Body of pancreas (tissue), 4 donors: ENCODE measurements around the gene CEMIP2. TPM values are rescaled to one million over a fixed set of nuclear protein-coding genes. Genes with fewer than 3 reads are reported as not detected.
"Not testable (repeated sequence)": the region's sequence is repeated elsewhere in the genome, so short reads cannot be mapped to it uniquely, and the experiment has no call there.

Experiments
- ATAC-seq: fragments of 150-250 bp; one replicate; pipeline ENCODE4 v1.9.1; 2016
- DNase-seq, 4 donors: peaks; one replicate each; pipeline ENCODE4 v3.0.0-alpha.2; 2019
- H3K27ac ChIP-seq, 4 donors: fragments of 200-600 bp; sonication (generic); 1 replicate in 3 of 4; 2 replicates in 1 of 4; pipeline versions ENCODE4 v1.5.1 to v1.6.1; 2016 to 2019; ENCODE audit warnings: mild to moderate bottlenecking in 1 of 4, mixed read lengths in 1 of 4, moderate library complexity in 1 of 4
- H3K27me3 ChIP-seq, 2 donors: fragments of 200-600 bp; sonication (generic); one replicate each; pipeline ENCODE4 v1.6.0; 2016; ENCODE audit warnings: mild to moderate bottlenecking in 1 of 2
- H3K36me3 ChIP-seq, 2 donors: fragments of 200-600 bp; sonication (generic); replicated peaks in 1 of 2; 2 replicates each; pipeline ENCODE4 v1.5.1; 2016; ENCODE audit warnings: low read depth in 2 of 2; ENCODE audit not compliant: insufficient read depth in 1 of 2
- H3K4me1 ChIP-seq: fragments of 200-600 bp; sonication (generic); one replicate; pipeline ENCODE4 v1.6.0; 2016
- H3K4me3 ChIP-seq, 2 donors: fragments of 200-600 bp; sonication (generic); 1 replicate in 1 of 2; 2 replicates in 1 of 2; pipeline ENCODE4 v1.5.1; 2016 to 2019
- H3K9me3 ChIP-seq, 3 donors: fragments of 200-600 bp; sonication (generic); 1 replicate in 2 of 3; 2 replicates in 1 of 3; pipeline ENCODE4 v1.5.1; 2016
- CTCF ChIP-seq, 7 experiments: fragments of 450-650 bp in 4 of 7; fragments of 200-600 bp in 3 of 7; sonication (generic) in 3 of 7; IDR thresholded peaks; one replicate each; pipeline ENCODE4 v1.5.1; 2016 to 2019; ENCODE audit warnings: antibody characterized with exemption in 7 of 7
- POLR2A ChIP-seq, 3 donors: fragments of 450-650 bp; IDR thresholded peaks; one replicate each; pipeline ENCODE4 v1.6.1; 2016; ENCODE audit warnings: antibody characterized with exemption in 3 of 3, mild to moderate bottlenecking in 2 of 3
- WGBS, 2 donors: methylation state at CpG; one replicate each; pipeline ENCODE4 v1.1.5; 2017; 5-methylcytosine and 5-hydroxymethylcytosine counted together
- intact Hi-C: fragments of 100-400 bp; cut with DNase I; formaldehyde crosslinking; loops from one replicate; pipeline ENCODE4 v1.15.1; 2023
- total RNA-seq, 2 donors: library from RNA; depleted of rRNA; stranded (reverse); fragments of >200 nt; gene quantifications; one replicate each; pipeline ENCODE4 v1.1.0, GENCODE V29; 2016

The CEMIP2 gene
- total RNA-seq, 2 donors from 2014 or later, result 28.3 to 33.0 TPM

GRCh38 chr9:71814226-71814625, 45.9 kb upstream of the CEMIP2 start:
- intact Hi-C loops, result loop anchor here (10.0 kb wide), 1 partner anchor 209 kb away; no protein-coding TSS in a partner anchor
- Histone ChIP-seq H3K4me1 (no peaks in the 10 kb centered on the region), H3K4me3 (no peak overlapping the region), H3K27me3 (no peaks in the 10 kb centered on the region), H3K27ac (no peak overlapping the region), H3K36me3 (no peaks in the 10 kb centered on the region), H3K9me3 (no peaks in the 10 kb centered on the region)
- no peak for ATAC-seq
- whole genome bisulfite sequencing, 2 donors, result 93 to 95% methylated on average over 3 of the region's 3 CpGs
- TF ChIP-seq CTCF (IDR thresholded peaks at IDR 0.05) (no peak), POLR2A (IDR thresholded peaks at IDR 0.05) (no peak)
- DNase-seq, result peak in 1 of 4 donors; percentile 16

GRCh38 chr9:71812385-71812784, 44.1 kb upstream of the CEMIP2 start:
- Histone ChIP-seq H3K9me3 (no peaks in the 10 kb centered on the region), H3K27me3 (no peaks in the 10 kb centered on the region), H3K4me3 (no peak overlapping the region), H3K36me3 (no peaks in the 10 kb centered on the region), H3K27ac (no peak overlapping the region), H3K4me1 (no peaks in the 10 kb centered on the region)
- 73 to 84% methylated on average over 4 of the region's 4 CpGs for WGBS, 2 donors
- DNase-seq (peak in 2 of 4 donors; percentile 6 to 8), ATAC-seq (no peak)
- no peak for TF ChIP-seq CTCF (IDR thresholded peaks at IDR 0.05)
- no peak for TF ChIP-seq POLR2A (IDR thresholded peaks at IDR 0.05)
- intact Hi-C loops, result loop anchor here (10.0 kb wide), 1 partner anchor 208 kb away; no protein-coding TSS in a partner anchor

- Histone ChIP-seq H3K4me1 (no peaks in the 10 kb centered on the region), H3K27ac (no peak overlapping the region), H3K4me3 (no peak overlapping the region), H3K36me3 (no peaks in the 10 kb centered on the region), H3K27me3 (no peaks in the 10 kb centered on the region), H3K9me3 (no peaks in the 10 kb centered on the region)
- ATAC-seq, result no peak
- no peak for TF ChIP-seq POLR2A (IDR thresholded peaks at IDR 0.05)
- no peak for TF ChIP-seq CTCF (IDR thresholded peaks at IDR 0.05)
- no peak for DNase-seq
- intact Hi-C loops, result loop anchor here (5.0 kb wide), 1 partner anchor 214 kb away; no protein-coding TSS in a partner anchor
- 77 to 88% methylated on average over 2 of the region's 2 CpGs for WGBS, 2 donors
Observed at GRCh38 chr9:71808068-71808467, 39.8 kb upstream of the CEMIP2 start.

GRCh38 chr9:71806901-71807307, 38.6 kb upstream of the CEMIP2 start:
- Histone ChIP-seq H3K4me1 (no peaks in the 10 kb centered on the region), H3K4me3 (no peak overlapping the region), H3K27me3 (no peaks in the 10 kb centered on the region), H3K36me3 (no peaks in the 10 kb centered on the region), H3K9me3 (no peaks in the 10 kb centered on the region), H3K27ac (peak overlapping the region in 1 of 4 donors; percentile 49)
- intact Hi-C loops, result loop anchor here (5.0 kb wide), 1 partner anchor 215 kb away; no protein-coding TSS in a partner anchor
- DNase-seq (peak; percentile 71 to 84 (median 80)), ATAC-seq (peak; percentile 100)
- WGBS, 2 donors, result 0 to 6% methylated on average over 1 of the region's 1 CpG
- TF ChIP-seq POLR2A (IDR thresholded peaks at IDR 0.05) (no peak), CTCF (IDR thresholded peaks at IDR 0.05) (peak; percentile 76 to 97 (median 91))

- H3K36me3 ChIP-seq, ATAC-seq, H3K27me3 ChIP-seq, H3K4me3 ChIP-seq, H3K9me3 ChIP-seq, H3K4me1 ChIP-seq, H3K27ac ChIP-seq, DNase-seq: not testable (repeated sequence)
- 75 to 94% methylated on average over 1 of the region's 1 CpG for WGBS, 2 donors
- intact Hi-C loops, result loop anchor here (5.0 kb wide), 1 partner anchor 217 kb away; no protein-coding TSS in a partner anchor
Observed at GRCh38 chr9:71805096-71805495, 36.8 kb upstream of the CEMIP2 start.
